ENCODE results near the gene RNF125.

The RNF125 gene

DNA sequence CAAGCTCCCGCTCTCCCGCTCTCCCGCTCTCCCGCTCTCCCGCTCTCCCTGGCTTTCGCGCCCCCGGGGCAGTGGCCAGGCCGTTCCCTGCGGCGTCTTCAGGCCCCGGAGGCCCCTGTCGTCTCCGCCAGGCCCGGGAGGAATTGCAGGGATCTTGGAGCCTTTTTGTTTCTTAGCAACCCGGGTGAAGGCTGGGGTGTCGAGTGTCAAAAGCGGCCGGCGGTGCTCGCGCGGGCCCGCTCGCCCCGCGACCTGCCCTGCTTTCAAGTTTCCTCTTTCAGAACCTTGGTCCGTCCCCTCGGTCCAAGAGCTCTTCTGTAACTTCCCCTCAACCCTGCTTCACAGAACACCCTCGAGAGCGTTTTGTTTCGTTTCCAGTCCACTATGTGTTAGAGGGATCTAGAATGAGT, 74.5 kb downstream of the RNF125 start:
- DNase-seq (ENCODE audit: low spot score): peak; percentile 56
- peaks cover 39% of the 10 kb centered on the region for H3K36me3 ChIP-seq (ENCODE audit: low read depth)
- peak overlapping the region; percentile 87 for H3K27ac ChIP-seq (ENCODE audit: poor library complexity, severe bottlenecking)
- peak overlapping the region; percentile 80 for H3K4me3 ChIP-seq (ENCODE audit: severe bottlenecking)
- no peaks in the 10 kb centered on the region for H3K27me3 ChIP-seq (ENCODE audit: insufficient read depth, poor library complexity, severe bottlenecking)
- TF ChIP-seq, protein P1, sequence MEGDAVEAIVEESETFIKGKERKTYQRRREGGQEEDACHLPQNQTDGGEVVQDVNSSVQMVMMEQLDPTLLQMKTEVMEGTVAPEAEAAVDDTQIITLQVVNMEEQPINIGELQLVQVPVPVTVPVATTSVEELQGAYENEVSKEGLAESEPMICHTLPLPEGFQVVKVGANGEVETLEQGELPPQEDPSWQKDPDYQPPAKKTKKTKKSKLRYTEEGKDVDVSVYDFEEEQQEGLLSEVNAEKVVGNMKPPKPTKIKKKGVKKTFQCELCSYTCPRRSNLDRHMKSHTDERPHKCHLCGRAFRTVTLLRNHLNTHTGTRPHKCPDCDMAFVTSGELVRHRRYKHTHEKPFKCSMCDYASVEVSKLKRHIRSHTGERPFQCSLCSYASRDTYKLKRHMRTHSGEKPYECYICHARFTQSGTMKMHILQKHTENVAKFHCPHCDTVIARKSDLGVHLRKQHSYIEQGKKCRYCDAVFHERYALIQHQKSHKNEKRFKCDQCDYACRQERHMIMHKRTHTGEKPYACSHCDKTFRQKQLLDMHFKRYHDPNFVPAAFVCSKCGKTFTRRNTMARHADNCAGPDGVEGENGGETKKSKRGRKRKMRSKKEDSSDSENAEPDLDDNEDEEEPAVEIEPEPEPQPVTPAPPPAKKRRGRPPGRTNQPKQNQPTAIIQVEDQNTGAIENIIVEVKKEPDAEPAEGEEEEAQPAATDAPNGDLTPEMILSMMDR (IDR thresholded peaks at IDR 0.05; ENCODE audit: poor library complexity, severe bottlenecking): no peak
- ATAC-seq (ENCODE audit: low read depth): peak; percentile 26
- H3K9me3 ChIP-seq (ENCODE audit: severe bottlenecking): no peaks in the 10 kb centered on the region
- no peaks in the 10 kb centered on the region for H3K4me1 ChIP-seq (ENCODE audit: insufficient read depth, poor library complexity, severe bottlenecking)

DNA sequence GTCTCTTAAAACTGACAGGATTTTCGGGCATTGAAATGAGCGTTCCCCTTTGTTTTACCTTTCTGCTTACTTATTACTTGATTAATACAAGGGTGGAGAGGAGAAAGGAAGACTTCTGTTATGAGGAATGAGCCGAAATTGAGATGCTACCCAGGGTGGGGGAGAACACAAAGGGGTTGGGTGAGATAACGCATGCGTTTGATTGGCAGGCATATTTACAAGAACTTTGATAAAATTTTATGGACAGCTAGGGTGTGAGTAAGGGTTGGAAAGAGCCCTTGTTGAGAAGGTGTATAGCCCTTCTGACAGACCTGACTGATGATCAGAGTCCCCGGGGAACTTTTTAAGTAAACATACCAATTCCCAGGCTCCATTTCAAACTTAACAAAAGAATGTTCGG, 74.9 kb downstream of the RNF125 start:
- no peaks in the 10 kb centered on the region for H3K9me3 ChIP-seq (ENCODE audit: severe bottlenecking)
- H3K4me1 ChIP-seq (ENCODE audit: insufficient read depth, poor library complexity, severe bottlenecking): no peaks in the 10 kb centered on the region
- no peaks in the 10 kb centered on the region for H3K27me3 ChIP-seq (ENCODE audit: insufficient read depth, poor library complexity, severe bottlenecking)
- DNase-seq (ENCODE audit: low spot score) (no peak), ATAC-seq (ENCODE audit: low read depth) (no peak)
- TF ChIP-seq, protein P1 (IDR thresholded peaks at IDR 0.05; ENCODE audit: poor library complexity, severe bottlenecking): no peak
- peaks cover 39% of the 10 kb centered on the region for H3K36me3 ChIP-seq (ENCODE audit: low read depth)
- peak overlapping the region; percentile 80 for H3K4me3 ChIP-seq (ENCODE audit: severe bottlenecking)
- H3K27ac ChIP-seq (ENCODE audit: poor library complexity, severe bottlenecking): peak overlapping the region; percentile 87

DNA sequence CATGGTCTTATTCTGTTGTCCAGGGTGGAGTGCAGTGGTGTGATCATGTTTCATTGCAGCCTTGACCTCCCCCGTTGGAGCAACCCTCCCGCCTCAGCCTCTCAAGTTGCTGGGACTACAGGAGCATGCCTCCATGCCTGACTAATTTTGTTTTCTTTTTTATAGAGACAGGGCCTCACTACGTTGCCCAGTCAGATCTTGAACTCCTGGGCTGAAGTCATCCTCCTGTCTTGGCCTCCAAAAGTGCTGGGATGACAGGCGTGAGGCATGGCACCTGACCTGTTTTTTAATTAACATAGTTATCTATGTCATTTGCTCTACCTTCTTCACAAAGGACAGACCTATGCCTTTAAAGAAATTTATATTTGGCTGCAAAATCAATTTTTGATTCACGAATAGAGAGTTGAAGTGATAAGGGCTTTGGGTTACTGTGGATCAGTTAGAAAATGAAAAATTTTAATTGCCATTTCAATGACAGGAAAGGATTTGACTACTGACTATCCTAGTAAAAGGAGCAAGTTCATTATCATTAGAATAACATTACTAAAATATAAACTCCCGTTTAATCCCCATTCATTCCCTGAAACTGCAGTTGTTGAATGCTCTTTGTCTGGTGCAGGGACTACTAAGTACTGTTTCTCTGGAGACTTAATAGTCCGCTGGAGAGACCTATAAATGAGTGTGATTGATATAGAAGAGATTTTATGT, 76.7 kb downstream of the RNF125 start:
- DNase-seq (ENCODE audit: low spot score) (no peak), ATAC-seq (ENCODE audit: low read depth) (no peak)
- Histone ChIP-seq H3K27ac (ENCODE audit: poor library complexity, severe bottlenecking) (no peak overlapping the region), H3K4me1 (ENCODE audit: insufficient read depth, poor library complexity, severe bottlenecking) (no peaks in the 10 kb centered on the region), H3K4me3 (ENCODE audit: severe bottlenecking) (no peak overlapping the region), H3K9me3 (ENCODE audit: severe bottlenecking) (no peaks in the 10 kb centered on the region), H3K27me3 (ENCODE audit: insufficient read depth, poor library complexity, severe bottlenecking) (no peaks in the 10 kb centered on the region), H3K36me3 (ENCODE audit: low read depth) (peaks cover 48% of the 10 kb centered on the region)
- TF ChIP-seq, protein P1 (IDR thresholded peaks at IDR 0.05; ENCODE audit: poor library complexity, severe bottlenecking): no peak

DNA sequence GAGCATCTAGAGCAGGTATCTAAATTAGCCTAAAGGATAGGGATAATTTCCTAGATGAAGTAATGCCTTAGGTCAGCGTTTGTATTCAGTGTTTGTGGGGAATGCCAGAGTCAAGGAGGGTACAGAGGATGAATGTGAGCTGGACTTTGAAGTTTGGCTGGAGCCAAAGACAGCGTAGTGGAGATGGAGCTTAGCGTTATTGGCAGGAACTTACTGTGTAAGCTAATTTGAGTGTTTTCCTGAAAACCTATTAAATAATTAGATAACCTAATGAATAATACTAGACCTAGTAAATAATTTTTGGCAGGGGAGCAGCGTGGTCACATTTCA, 77.2 kb downstream of the RNF125 start:
- DNase-seq (ENCODE audit: low spot score) (no peak), ATAC-seq (ENCODE audit: low read depth) (no peak)
- Histone ChIP-seq H3K27ac (ENCODE audit: poor library complexity, severe bottlenecking) (no peak overlapping the region), H3K9me3 (ENCODE audit: severe bottlenecking) (no peaks in the 10 kb centered on the region), H3K27me3 (ENCODE audit: insufficient read depth, poor library complexity, severe bottlenecking) (no peaks in the 10 kb centered on the region), H3K4me3 (ENCODE audit: severe bottlenecking) (no peak overlapping the region), H3K4me1 (ENCODE audit: insufficient read depth, poor library complexity, severe bottlenecking) (no peaks in the 10 kb centered on the region), H3K36me3 (ENCODE audit: low read depth) (peaks cover 50% of the 10 kb centered on the region)
- TF ChIP-seq, protein P1 (IDR thresholded peaks at IDR 0.05; ENCODE audit: poor library complexity, severe bottlenecking): no peak

DNA sequence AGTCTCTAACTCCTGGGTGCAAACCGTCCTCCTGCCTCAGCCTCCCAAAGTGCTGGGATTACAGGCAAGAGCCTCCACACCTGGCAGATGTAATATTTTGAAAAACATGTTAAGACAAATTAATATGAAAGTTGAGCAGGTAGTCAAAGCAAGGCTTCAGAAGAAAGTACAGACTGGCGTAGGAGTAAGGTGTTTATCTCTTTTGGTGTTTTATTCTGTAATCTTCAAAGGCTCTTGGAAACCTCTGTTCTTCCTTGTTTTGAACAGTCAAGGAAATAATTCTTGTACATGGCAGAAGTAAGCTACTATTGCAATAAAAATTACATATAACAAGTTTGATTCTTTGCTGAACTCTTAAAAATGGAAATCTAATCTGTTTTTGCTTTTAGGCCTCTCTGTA, 78.3 kb downstream of the RNF125 start:
- DNase-seq (ENCODE audit: low spot score) (no peak), ATAC-seq (ENCODE audit: low read depth) (no peak)
- TF ChIP-seq, protein P1 (IDR thresholded peaks at IDR 0.05; ENCODE audit: poor library complexity, severe bottlenecking): no peak
- Histone ChIP-seq H3K4me1 (ENCODE audit: insufficient read depth, poor library complexity, severe bottlenecking) (no peaks in the 10 kb centered on the region), H3K27ac (ENCODE audit: poor library complexity, severe bottlenecking) (no peak overlapping the region), H3K36me3 (ENCODE audit: low read depth) (peaks cover 54% of the 10 kb centered on the region), H3K9me3 (ENCODE audit: severe bottlenecking) (no peaks in the 10 kb centered on the region), H3K27me3 (ENCODE audit: insufficient read depth, poor library complexity, severe bottlenecking) (no peaks in the 10 kb centered on the region), H3K4me3 (ENCODE audit: severe bottlenecking) (no peak overlapping the region)

Measured in RWPE2 (cell line).